ENCODE data around the gene APLF.
A peak's percentile ranks its signal among the peaks of the same experiment; 100 is the strongest.

The APLF gene

DNA sequence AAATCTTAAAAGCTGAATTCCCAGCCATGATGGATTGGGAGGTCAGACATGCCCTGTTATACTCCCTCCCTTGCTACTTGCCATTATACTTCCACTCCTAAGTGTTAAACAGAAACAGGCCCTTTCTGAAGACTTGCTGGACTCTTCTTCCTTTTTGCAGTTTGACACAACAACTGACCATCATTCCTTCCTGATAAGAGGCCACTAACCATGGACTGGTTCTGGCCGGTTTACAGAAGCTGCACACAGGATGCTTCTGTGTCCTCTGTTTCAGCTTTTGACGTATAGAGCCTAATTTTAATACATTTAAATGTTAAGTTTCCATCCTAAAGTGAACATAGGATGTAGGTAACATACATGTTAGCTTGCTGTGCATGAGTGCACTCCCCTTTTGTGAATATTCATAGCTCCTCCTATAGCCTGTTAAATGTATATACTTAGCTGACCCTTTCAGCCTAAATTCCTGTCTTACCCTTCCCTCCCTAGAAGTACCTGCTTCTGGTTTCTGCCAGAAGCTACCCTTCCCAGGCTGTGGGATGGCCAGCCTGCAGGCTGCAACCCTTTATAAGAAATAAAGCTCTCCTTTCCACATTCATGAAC lies 13.5 kb upstream of the APLF start:
- no peak for DNase-seq (ENCODE audit: extremely low read depth, low read depth)
- H3K4me3 ChIP-seq (replicated peaks; ENCODE audit: low read depth, low read length) = no peak overlapping the region
- TF ChIP-seq, protein P1, sequence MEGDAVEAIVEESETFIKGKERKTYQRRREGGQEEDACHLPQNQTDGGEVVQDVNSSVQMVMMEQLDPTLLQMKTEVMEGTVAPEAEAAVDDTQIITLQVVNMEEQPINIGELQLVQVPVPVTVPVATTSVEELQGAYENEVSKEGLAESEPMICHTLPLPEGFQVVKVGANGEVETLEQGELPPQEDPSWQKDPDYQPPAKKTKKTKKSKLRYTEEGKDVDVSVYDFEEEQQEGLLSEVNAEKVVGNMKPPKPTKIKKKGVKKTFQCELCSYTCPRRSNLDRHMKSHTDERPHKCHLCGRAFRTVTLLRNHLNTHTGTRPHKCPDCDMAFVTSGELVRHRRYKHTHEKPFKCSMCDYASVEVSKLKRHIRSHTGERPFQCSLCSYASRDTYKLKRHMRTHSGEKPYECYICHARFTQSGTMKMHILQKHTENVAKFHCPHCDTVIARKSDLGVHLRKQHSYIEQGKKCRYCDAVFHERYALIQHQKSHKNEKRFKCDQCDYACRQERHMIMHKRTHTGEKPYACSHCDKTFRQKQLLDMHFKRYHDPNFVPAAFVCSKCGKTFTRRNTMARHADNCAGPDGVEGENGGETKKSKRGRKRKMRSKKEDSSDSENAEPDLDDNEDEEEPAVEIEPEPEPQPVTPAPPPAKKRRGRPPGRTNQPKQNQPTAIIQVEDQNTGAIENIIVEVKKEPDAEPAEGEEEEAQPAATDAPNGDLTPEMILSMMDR (IDR thresholded peaks at IDR 0.05; ENCODE audit: low read depth, low read length, missing control alignments) = no peak

DNA sequence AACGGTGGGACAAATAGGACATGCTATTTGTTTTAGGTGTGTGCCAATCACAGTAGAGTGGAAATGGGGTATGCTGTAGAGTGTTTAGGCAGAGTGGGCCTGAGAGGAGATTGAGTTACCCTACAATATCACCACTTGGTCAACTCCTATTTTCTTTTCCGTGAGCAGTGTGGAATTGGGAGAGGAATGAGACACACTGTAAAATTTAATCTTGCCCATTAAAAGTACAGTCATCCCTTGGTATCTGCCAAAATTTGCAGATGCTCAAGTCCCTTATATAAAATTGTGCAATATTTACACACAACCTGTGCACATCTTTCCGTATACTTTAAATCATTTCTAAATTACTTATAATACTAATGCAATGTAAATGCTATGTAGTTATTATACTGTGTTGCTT lies 12.7 kb upstream of the APLF start:
- H3K4me3 ChIP-seq (replicated peaks; ENCODE audit: low read depth, low read length) = no peak overlapping the region
- TF ChIP-seq, protein P1 (IDR thresholded peaks at IDR 0.05; ENCODE audit: low read depth, low read length, missing control alignments) = no peak
- DNase-seq (ENCODE audit: extremely low read depth, low read depth) = no peak

DNA sequence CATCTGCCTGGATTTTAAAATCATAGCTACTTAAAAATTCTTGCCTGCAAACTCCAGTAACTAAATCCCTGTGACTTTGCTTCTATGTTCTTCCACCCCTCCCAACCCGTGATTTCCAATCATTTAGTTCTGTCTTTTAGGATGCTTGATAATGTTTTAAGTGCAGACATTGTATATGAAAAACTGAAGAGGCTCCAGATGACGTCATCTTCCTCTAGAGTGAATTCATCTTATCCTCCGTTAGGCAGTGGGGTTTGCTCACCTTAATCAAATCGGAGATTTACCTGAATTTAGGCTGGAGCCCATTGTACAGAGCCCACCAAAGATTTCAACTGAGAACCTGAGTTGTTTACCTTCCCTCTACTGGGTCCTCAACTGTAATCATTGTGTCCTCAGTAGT lies 11.2 kb upstream of the APLF start:
- H3K4me3 ChIP-seq (replicated peaks; ENCODE audit: low read depth, low read length) = no peak overlapping the region
- no peak for DNase-seq (ENCODE audit: extremely low read depth, low read depth)
- TF ChIP-seq, protein P1 (IDR thresholded peaks at IDR 0.05; ENCODE audit: low read depth, low read length, missing control alignments) = no peak

DNA sequence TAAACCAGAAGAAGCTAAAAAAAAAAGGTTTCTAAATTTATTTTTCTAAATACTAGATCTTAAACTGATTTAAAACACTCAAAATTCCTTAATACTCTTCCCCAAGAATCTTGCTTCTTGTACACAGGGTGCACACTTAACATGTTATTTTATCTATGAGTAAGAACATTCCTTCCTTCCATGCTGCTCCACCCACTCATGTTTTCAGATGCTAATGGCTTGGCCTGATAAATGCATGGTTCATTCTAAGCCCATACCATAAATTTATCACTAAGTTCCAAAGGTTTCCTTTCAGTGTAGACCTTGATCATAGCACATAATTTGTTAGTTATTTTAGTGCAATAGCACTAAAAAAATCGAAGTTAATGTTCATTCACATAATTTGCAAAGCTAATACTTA lies 8.4 kb upstream of the APLF start:
- TF ChIP-seq, protein P1 (IDR thresholded peaks at IDR 0.05; ENCODE audit: low read depth, low read length, missing control alignments) = no peak
- DNase-seq (ENCODE audit: extremely low read depth, low read depth) = no peak

DNA sequence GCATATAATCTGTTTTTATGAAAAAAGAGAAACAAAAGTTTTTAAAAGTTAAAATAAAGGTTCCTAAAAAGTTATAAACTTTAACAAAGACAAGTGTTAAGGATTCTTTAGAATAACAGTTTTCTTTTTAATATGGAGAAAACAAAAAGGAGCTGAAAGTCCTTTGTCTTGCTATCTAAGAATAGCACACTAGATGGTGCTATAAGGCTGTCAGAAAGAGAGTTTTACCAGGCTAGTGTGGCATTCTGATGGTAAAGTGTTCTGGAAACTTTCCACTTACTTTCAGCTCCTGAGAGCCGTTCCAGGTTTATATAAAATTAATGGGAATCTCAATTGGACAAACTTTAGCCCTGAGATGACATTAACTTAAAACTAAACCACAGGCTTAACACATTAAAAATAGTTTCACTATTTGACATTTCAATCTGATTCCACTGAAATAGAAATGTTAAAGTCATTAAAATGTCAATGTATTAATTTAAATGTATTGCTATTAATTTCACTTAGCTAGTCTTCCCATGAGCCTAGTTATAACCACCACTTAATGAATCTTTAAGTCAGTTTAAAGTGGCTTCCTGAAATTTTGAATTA lies 4.0 kb upstream of the APLF start:
- DNase-seq (ENCODE audit: extremely low read depth, low read depth) = no peak
- H3K4me3 ChIP-seq (replicated peaks; ENCODE audit: low read depth, low read length) = no peak overlapping the region
- TF ChIP-seq, protein P1 (IDR thresholded peaks at IDR 0.05; ENCODE audit: low read depth, low read length, missing control alignments) = peak; percentile 56

More for the DNA sequence above, 8.4 kb upstream of the APLF start:
- no peak overlapping the region for H3K4me3 ChIP-seq (replicated peaks; ENCODE audit: low read depth, low read length)

DNA sequence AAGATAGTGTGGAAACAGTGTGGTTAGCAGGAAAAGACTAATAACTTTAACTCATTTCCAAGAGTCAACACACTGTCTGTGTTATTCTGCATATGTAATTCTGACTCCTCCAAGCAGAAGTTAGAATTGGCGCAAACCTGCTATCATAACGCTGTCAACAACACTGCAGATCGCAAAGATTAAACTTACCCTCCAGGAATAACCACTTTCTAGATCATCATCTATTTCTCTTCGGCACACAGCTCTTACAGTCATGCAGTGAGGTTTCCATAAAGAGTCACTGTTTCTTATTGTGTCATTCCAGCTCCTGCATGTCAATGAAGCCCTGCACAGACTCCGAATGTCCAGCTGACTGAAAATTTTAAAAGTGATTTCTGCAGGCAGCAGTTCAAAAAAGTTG lies 2.7 kb upstream of the APLF start:
- H3K4me3 ChIP-seq (replicated peaks; ENCODE audit: low read depth, low read length) = no peak overlapping the region
- TF ChIP-seq, protein P1 (IDR thresholded peaks at IDR 0.05; ENCODE audit: low read depth, low read length, missing control alignments) = no peak

More for the DNA sequence above, 2.7 kb upstream of the APLF start:
- DNase-seq (ENCODE audit: extremely low read depth, low read depth) = no peak

Measured in HFF-Myc (cell line).